Endodermal cell (in vitro differentiated cells): Measurements from ENCODE around the gene HEMGN. TPM values are rescaled to one million over a fixed set of nuclear protein-coding genes. Genes with fewer than 3 reads are reported as not detected.
"Not testable (repeated sequence)": the region's sequence is repeated elsewhere in the genome, so short reads cannot be mapped to it uniquely, and the experiment has no call there.

ENCODE experiments used
- DNase-seq: peaks from one replicate; pipeline ENCODE4 v3.0.0-alpha.2; 2017
- H3K27ac ChIP-seq: 2 replicates; pipeline ENCODE4 v1.5.1; 2013; ENCODE audit warnings: mild to moderate bottlenecking, low read depth, low read length, moderate library complexity
- H3K27me3 ChIP-seq: 2 replicates; pipeline ENCODE4 v1.6.1; 2013; ENCODE audit warnings: mild to moderate bottlenecking, low read length, moderate library complexity; ENCODE audit not compliant: insufficient read depth, control insufficient read depth, poor library complexity, severe bottlenecking
- H3K36me3 ChIP-seq: 2 replicates; pipeline ENCODE4 v1.7.0; 2013; ENCODE audit warnings: mild to moderate bottlenecking, low read length, moderate library complexity; ENCODE audit not compliant: control insufficient read depth, insufficient read depth
- H3K4me1 ChIP-seq: one replicate; pipeline ENCODE4 v1.7.0; 2013; ENCODE audit warnings: low read length; ENCODE audit not compliant: control insufficient read depth, insufficient read depth
- H3K4me3 ChIP-seq: 2 replicates; pipeline ENCODE4 v1.5.1; 2013; ENCODE audit warnings: mild to moderate bottlenecking, low read length, moderate library complexity
- H3K9ac ChIP-seq: 2 replicates; pipeline ENCODE4 v1.6.1; 2013; ENCODE audit warnings: mild to moderate bottlenecking, low read length, moderate library complexity; ENCODE audit not compliant: poor library complexity, severe bottlenecking; ENCODE audit errors: extremely low read depth
- H3K9me3 ChIP-seq: 2 replicates; pipeline ENCODE4 v1.6.1; 2013; ENCODE audit warnings: mild to moderate bottlenecking, low read length, moderate library complexity; ENCODE audit not compliant: control insufficient read depth
- H3K27ac Mint-ChIP-seq: 2 replicates; pipeline ENCODE4 v1.8.0; 2020; ENCODE audit warnings: mixed read lengths
- H3K27me3 Mint-ChIP-seq: 2 replicates; pipeline ENCODE4 v1.8.0; 2021; ENCODE audit warnings: mild to moderate bottlenecking, mixed read lengths; ENCODE audit not compliant: insufficient read depth
- H3K36me3 Mint-ChIP-seq: 2 replicates; pipeline ENCODE4 v1.8.0; 2020; ENCODE audit warnings: low read depth, mixed read lengths
- H3K4me1 Mint-ChIP-seq: 2 replicates; pipeline ENCODE4 v1.8.0; 2020; ENCODE audit warnings: mixed read lengths
- H3K4me3 Mint-ChIP-seq: 2 replicates; pipeline ENCODE4 v1.8.0; 2020; ENCODE audit warnings: mild to moderate bottlenecking, moderate library complexity, mixed read lengths
- H3K9me3 Mint-ChIP-seq: 2 replicates; pipeline ENCODE4 v1.8.0; 2020; ENCODE audit warnings: mild to moderate bottlenecking, mixed read lengths
- WGBS, 2 experiments: methylation state at CpG; one replicate each; pipeline versions ENCODE4 v1.1.5 to v1.1.7; 2013; ENCODE audit warnings: missing lambda C conversion rate in 2 of 2, mixed read lengths in 1 of 2; ENCODE audit not compliant: insufficient coverage in 1 of 2, insufficient read length in 1 of 2; 5-methylcytosine and 5-hydroxymethylcytosine counted together
- total RNA-seq, 2 donors: library from RNA; stranded (reverse); fragmentation: NEBNext Ultra II Directional in 1 of 2; extraction: Animal tissue kit (Norgen Biotek cat#: 25700) in 1 of 2; gene quantifications; 2 replicates in 1 of 2; 3 replicates in 1 of 2; pipeline ENCODE4 v1.2.1, GENCODE V29; 2021
- TF ChIP-seq, protein P1 (sequence below): fragments of 200-600 bp; sonication (generic); conservative IDR thresholded peaks from 2 replicates; pipeline ENCODE4 v1.5.0; 2021; ENCODE audit warnings: antibody characterized with exemption, mild to moderate bottlenecking

Gene HEMGN
- total RNA-seq, 2 donors from 2014 or later, result not detected

- Histone ChIP-seq H3K27ac (no peak overlapping the region), H3K4me1 (no peaks in the 10 kb centered on the region), H3K27me3 (peaks cover 37% of the 10 kb centered on the region), H3K36me3 (no peaks in the 10 kb centered on the region), H3K9me3 (no peaks in the 10 kb centered on the region), H3K9ac (no peak overlapping the region), H3K4me3 (no peak overlapping the region)
- WGBS, 2 experiments, result 100% methylated on average over 2 of the region's 2 CpGs; no CpG with 5 or more reads in 1 of the 2 experiments
- H3K4me3 Mint-ChIP-seq, result no peak overlapping the region
- TF ChIP-seq, protein P1, sequence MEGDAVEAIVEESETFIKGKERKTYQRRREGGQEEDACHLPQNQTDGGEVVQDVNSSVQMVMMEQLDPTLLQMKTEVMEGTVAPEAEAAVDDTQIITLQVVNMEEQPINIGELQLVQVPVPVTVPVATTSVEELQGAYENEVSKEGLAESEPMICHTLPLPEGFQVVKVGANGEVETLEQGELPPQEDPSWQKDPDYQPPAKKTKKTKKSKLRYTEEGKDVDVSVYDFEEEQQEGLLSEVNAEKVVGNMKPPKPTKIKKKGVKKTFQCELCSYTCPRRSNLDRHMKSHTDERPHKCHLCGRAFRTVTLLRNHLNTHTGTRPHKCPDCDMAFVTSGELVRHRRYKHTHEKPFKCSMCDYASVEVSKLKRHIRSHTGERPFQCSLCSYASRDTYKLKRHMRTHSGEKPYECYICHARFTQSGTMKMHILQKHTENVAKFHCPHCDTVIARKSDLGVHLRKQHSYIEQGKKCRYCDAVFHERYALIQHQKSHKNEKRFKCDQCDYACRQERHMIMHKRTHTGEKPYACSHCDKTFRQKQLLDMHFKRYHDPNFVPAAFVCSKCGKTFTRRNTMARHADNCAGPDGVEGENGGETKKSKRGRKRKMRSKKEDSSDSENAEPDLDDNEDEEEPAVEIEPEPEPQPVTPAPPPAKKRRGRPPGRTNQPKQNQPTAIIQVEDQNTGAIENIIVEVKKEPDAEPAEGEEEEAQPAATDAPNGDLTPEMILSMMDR, result no peak
- H3K27me3 Mint-ChIP-seq, result peaks cover 63% of the 10 kb centered on the region
- H3K36me3 Mint-ChIP-seq, result no peaks in the 10 kb centered on the region
- DNase-seq, result no peak
- peaks cover 5% of the 10 kb centered on the region for H3K4me1 Mint-ChIP-seq
- no peaks in the 10 kb centered on the region for H3K9me3 Mint-ChIP-seq
- no peak overlapping the region for H3K27ac Mint-ChIP-seq
Observed at GRCh38 chr9:97961361-97961760, 23.4 kb upstream of the HEMGN start.

GRCh38 chr9:97960678-97961328 lies 22.8 kb upstream of the HEMGN start:
- H3K4me3 ChIP-seq, H3K36me3 Mint-ChIP-seq, H3K9me3 Mint-ChIP-seq, H3K4me3 Mint-ChIP-seq, H3K4me1 ChIP-seq, H3K36me3 ChIP-seq, H3K27ac ChIP-seq, H3K9ac ChIP-seq, H3K27ac Mint-ChIP-seq, H3K4me1 Mint-ChIP-seq, H3K9me3 ChIP-seq, DNase-seq: not testable (repeated sequence)
- H3K27me3 ChIP-seq, result peaks cover 34% of the 10 kb centered on the region
- peaks cover 61% of the 10 kb centered on the region for H3K27me3 Mint-ChIP-seq
- 88 to 89% methylated on average over 5 to 9 of the region's 9 CpGs for WGBS, 2 experiments

GRCh38 chr9:97959585-97959984 lies 21.6 kb upstream of the HEMGN start:
- Mint-ChIP-seq H3K27me3 (peaks cover 55% of the 10 kb centered on the region), H3K4me1 (peaks cover 7% of the 10 kb centered on the region), H3K4me3 (no peak overlapping the region), H3K36me3 (no peaks in the 10 kb centered on the region), H3K27ac (no peak overlapping the region), H3K9me3 (no peaks in the 10 kb centered on the region)
- Histone ChIP-seq H3K27me3 (peaks cover 24% of the 10 kb centered on the region), H3K9ac (no peak overlapping the region), H3K36me3 (no peaks in the 10 kb centered on the region), H3K9me3 (no peaks in the 10 kb centered on the region), H3K27ac (no peak overlapping the region), H3K4me1 (no peaks in the 10 kb centered on the region), H3K4me3 (no peak overlapping the region)
- TF ChIP-seq, protein P1, result no peak
- no peak for DNase-seq
